ENCODE results near the gene ELSPBP1.

DNA sequence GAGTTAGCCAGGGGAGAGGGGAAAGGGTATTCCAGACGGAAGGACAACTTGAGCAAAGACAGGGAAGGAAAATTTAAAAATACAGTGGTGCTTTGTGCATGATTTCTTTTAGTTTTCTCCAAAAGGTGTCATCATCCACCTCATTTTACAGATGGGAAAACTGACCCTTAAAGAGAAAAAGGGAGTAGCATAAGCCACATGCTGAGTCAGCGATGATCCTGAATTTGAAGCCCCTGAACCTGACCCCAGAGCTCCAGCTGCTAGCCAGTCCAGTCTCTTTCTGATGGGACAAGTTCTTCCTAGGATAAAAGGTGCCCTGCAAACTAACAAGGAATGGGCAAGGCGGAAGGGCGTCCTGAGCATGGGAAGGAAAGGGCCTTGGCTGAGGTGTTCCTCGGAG, 39.2 kb downstream of the ELSPBP1 start:
- TF ChIP-seq, protein P1, sequence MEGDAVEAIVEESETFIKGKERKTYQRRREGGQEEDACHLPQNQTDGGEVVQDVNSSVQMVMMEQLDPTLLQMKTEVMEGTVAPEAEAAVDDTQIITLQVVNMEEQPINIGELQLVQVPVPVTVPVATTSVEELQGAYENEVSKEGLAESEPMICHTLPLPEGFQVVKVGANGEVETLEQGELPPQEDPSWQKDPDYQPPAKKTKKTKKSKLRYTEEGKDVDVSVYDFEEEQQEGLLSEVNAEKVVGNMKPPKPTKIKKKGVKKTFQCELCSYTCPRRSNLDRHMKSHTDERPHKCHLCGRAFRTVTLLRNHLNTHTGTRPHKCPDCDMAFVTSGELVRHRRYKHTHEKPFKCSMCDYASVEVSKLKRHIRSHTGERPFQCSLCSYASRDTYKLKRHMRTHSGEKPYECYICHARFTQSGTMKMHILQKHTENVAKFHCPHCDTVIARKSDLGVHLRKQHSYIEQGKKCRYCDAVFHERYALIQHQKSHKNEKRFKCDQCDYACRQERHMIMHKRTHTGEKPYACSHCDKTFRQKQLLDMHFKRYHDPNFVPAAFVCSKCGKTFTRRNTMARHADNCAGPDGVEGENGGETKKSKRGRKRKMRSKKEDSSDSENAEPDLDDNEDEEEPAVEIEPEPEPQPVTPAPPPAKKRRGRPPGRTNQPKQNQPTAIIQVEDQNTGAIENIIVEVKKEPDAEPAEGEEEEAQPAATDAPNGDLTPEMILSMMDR (tag by site-specific recombination; IDR thresholded peaks at IDR 0.05) = no peak
- TF ChIP-seq ZNF175 (tag by site-specific recombination; IDR thresholded peaks at IDR 0.05) (no peak), KLF16 (tag by site-specific recombination; IDR thresholded peaks at IDR 0.05) (no peak), REST (tag by site-specific recombination; IDR thresholded peaks at IDR 0.05) (no peak), ZNF530 (tag by site-specific recombination; IDR thresholded peaks at IDR 0.05; ENCODE audit: low read depth) (no peak), ZSCAN18 (tag by site-specific recombination; IDR thresholded peaks at IDR 0.05) (no peak), ZNF211 (tag by site-specific recombination; IDR thresholded peaks at IDR 0.05; ENCODE audit: low read depth) (no peak)
- TF ChIP-seq, protein P2, sequence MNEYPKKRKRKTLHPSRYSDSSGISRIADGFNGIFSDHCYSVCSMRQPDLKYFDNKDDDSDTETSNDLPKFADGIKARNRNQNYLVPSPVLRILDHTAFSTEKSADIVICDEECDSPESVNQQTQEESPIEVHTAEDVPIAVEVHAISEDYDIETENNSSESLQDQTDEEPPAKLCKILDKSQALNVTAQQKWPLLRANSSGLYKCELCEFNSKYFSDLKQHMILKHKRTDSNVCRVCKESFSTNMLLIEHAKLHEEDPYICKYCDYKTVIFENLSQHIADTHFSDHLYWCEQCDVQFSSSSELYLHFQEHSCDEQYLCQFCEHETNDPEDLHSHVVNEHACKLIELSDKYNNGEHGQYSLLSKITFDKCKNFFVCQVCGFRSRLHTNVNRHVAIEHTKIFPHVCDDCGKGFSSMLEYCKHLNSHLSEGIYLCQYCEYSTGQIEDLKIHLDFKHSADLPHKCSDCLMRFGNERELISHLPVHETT (tag by site-specific recombination; IDR thresholded peaks at IDR 0.05) = no peak
